NT2/D1 (cell line): ENCODE measurements around the gene OR4D2.

ENCODE experiments used
- SUZ12 ChIP-seq: IDR thresholded peaks from 2 replicates; pipeline ENCODE4 v1.6.1; 2011; ENCODE audit not compliant: insufficient read length, insufficient read depth; ENCODE audit errors: extremely low read depth
- YY1 ChIP-seq: IDR thresholded peaks from 2 replicates; pipeline ENCODE4 v1.6.1; 2011; ENCODE audit not compliant: insufficient read length, insufficient read depth

GRCh38 chr17:58200024-58200633 is 33.3 kb downstream of the OR4D2 start:
- no peak for TF ChIP-seq YY1
- TF ChIP-seq SUZ12, result no peak
